Measurements from ENCODE around the gene PEAR1. TPM values are rescaled to one million over a fixed set of nuclear protein-coding genes. Genes with fewer than 3 reads are reported as not detected.

PEAR1 gene
- total RNA-seq, 4 donors from 2014 or later = 5.9 to 40.9 (median 8.7) TPM

DNA sequence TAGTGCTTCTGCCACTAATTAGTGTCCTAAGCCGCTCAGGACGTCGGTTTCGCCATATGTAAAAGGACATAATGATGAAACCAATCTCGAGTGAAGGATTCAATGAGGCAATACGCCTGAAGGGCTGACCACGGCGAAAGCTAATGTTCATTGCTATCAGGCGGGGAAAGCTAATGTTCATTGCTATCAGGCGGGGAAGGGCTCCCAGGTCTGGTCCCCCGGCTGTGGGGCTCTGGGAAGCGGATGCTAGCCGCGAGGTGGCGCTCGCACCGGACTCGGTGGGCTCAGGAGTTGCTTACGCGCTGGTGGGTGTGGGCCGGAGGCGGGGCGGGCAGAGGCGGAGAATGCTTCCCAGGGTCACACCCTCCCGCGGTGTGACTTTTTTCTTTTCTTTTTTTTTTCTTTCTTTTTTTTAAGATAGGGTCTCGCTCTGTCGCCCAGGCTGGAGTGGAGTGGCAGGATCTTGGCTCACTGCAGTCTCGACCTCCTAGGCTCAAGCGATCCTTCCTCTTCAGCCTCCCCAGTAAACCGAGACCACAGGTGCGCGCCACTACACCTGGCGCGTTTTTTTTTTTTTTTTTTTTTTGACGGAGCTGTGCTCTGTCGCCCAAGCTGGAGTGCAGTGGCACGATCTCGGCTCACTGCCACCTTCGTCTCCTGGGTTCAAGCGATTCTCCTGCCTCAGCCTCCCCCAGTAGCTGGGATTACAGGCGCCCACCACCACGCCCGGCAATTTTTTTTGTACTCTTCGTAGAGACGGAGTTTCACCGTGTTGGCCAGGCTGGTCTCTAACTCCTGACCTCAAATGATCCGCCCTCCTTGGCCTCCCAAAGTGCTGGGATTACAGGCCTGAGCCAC lies 1.1 kb upstream of the PEAR1 start:
- TF ChIP-seq CTCF (IDR thresholded peaks at IDR 0.05; ENCODE audit: low read depth) = no peak

GRCh38 chr1:156894001-156894400 lies 483 bp downstream of the PEAR1 start:
- TF ChIP-seq CTCF (IDR thresholded peaks at IDR 0.05; ENCODE audit: low read depth) = no peak

DNA sequence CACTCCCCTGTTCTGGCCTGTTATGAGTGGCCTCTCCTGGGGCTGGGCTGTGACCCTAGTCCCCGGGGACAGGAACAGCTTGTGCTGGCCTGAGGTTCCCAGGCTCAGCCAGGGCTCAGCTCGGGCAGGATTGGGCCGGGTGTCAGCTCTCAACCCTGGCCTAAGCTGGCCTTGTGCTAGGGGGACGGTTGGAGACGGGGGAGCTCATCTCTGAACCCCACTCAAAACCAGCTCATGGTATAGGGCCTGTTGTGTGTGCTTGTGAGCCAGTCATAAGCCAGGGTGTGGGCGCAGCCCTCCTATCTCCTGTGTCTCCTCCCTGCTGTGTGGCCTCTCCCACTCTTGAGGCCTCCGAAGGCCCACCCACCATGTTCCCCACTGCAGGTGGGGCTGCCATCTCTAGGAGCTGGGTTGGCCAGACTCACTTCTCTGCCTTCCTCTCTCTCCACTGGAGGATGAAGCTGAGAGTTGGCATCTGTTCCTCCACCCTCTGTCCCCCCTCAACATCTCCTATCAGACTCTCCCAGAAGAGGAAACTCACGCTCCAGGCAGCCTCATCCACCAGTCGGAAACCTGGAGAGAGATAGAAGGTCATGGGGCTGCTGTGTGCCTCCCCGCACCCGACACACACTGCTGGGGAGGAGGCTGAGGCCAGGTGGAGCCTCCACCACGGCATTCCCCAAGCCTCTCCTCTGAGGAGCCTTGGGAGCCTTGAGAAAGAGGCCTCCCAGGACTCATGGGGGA lies 1.4 kb downstream of the PEAR1 start:
- TF ChIP-seq CTCF (IDR thresholded peaks at IDR 0.05; ENCODE audit: low read depth) = no peak

- no peak for TF ChIP-seq CTCF (IDR thresholded peaks at IDR 0.05; ENCODE audit: low read depth)
Observed at GRCh38 chr1:156895455-156895812, 1.9 kb downstream of the PEAR1 start.

DNA sequence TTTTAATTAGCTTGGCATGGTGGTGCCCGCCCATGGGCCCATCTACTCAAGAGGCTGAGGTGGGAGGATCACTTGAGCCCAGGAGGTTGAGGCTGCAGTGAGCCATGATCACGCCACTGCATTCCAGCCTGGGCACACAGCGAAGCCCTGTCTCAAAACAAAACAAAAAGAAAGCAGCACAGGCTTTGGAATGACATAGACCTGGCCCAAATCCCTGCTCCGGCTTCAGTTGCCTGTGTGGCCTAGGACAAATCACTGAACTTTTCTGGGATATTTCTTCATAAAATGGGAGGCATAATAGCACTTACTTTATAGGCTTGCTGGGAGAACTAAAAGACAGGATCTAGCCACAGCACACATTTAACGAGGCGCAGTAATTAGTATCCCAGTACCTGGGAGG lies 2.4 kb downstream of the PEAR1 start:
- TF ChIP-seq CTCF (IDR thresholded peaks at IDR 0.05; ENCODE audit: low read depth) = no peak

- TF ChIP-seq CTCF (IDR thresholded peaks at IDR 0.05; ENCODE audit: low read depth) = no peak
Observed at GRCh38 chr1:156896490-156897033, 3.0 kb downstream of the PEAR1 start.
